GM12891 (cell line): ENCODE data around the gene ING2.

Experiments
- DNase-seq: peaks from one replicate; pipeline ENCODE4 v3.0.0; 2011; ENCODE audit warnings: low spot score; ENCODE audit not compliant: insufficient read length
- FAIRE-seq: peaks from 2 replicates; lab custom pipeline; 2011; peaks lifted over from hg19 to GRCh38; lab: Jason Lieb, UNC
- PAX5 ChIP-seq: IDR thresholded peaks from 2 replicates; pipeline ENCODE4 v1.6.1; 2011; ENCODE audit warnings: low read length, moderate library complexity, mild to moderate bottlenecking; ENCODE audit not compliant: insufficient read depth, severe bottlenecking
- POLR2A ChIP-seq: IDR thresholded peaks from 2 replicates; pipeline ENCODE4 v1.6.1; 2011; ENCODE audit warnings: low read depth, low read length, control low read depth
- POLR2AphosphoS5 ChIP-seq: IDR thresholded peaks from 2 replicates; pipeline ENCODE4 v1.6.1; 2011; ENCODE audit warnings: low read depth, low read length, control low read depth
- POU2F2 ChIP-seq: IDR thresholded peaks from 2 replicates; pipeline ENCODE4 v1.6.1; 2011; ENCODE audit warnings: low read depth, mild to moderate bottlenecking, control low read depth, low read length, moderate library complexity
- SPI1 ChIP-seq: IDR thresholded peaks from 2 replicates; pipeline ENCODE4 v1.6.1; 2011; ENCODE audit warnings: low read depth, low read length, control low read depth
- TAF1 ChIP-seq: IDR thresholded peaks from 2 replicates; pipeline ENCODE4 v1.6.1; 2011; ENCODE audit warnings: low read depth, low read length, control low read depth

ING2 gene

GRCh38 chr4:183556947-183557346, 52.1 kb downstream of the ING2 start:
- DNase-seq, result no peak
- no peak for FAIRE-seq
- no peak for TF ChIP-seq POLR2A
- no peak for TF ChIP-seq SPI1
- TF ChIP-seq POLR2AphosphoS5, result no peak
- no peak for TF ChIP-seq PAX5
- TF ChIP-seq TAF1, result no peak
- TF ChIP-seq POU2F2, result no peak

GRCh38 chr4:183557611-183558010, 52.8 kb downstream of the ING2 start:
- FAIRE-seq (no peak), DNase-seq (no peak)
- TF ChIP-seq PAX5, result no peak
- no peak for TF ChIP-seq TAF1
- no peak for TF ChIP-seq POLR2A
- TF ChIP-seq POU2F2, result no peak
- no peak for TF ChIP-seq POLR2AphosphoS5
- TF ChIP-seq SPI1, result no peak

- FAIRE-seq (no peak), DNase-seq (no peak)
- no peak for TF ChIP-seq PAX5
- no peak for TF ChIP-seq TAF1
- TF ChIP-seq POLR2AphosphoS5, result no peak
- no peak for TF ChIP-seq POLR2A
- no peak for TF ChIP-seq POU2F2
- TF ChIP-seq SPI1, result no peak
These were observed 54.0 kb downstream of the ING2 start for GRCh38 chr4:183558873-183559272.

- DNase-seq (no peak), FAIRE-seq (no peak)
These were observed 57.0 kb downstream of the ING2 start for GRCh38 chr4:183561905-183562304.

More at GRCh38 chr4:183561905-183562304, 57.0 kb downstream of the ING2 start:
- no peak for TF ChIP-seq SPI1
- TF ChIP-seq TAF1, result no peak
- TF ChIP-seq POU2F2, result no peak
- no peak for TF ChIP-seq POLR2A
- no peak for TF ChIP-seq PAX5
- TF ChIP-seq POLR2AphosphoS5, result no peak
